GM12878 (cell line): ENCODE data around the gene OR52N4. TPM values are rescaled to one million over a fixed set of nuclear protein-coding genes. Genes with fewer than 3 reads are reported as not detected.

ENCODE experiments used
- ATAC-seq: fragments of 200-7000 bp; cut with Tn5 transposase; 3 replicates; pipeline ENCODE4 v1.9.1; 2020; ENCODE audit warnings: mild to moderate bottlenecking, moderate library complexity
- BruUV-seq: library from RNA; stranded (reverse); fragments of 400-500 nt; replicated peaks from 2 replicates; lab custom pipeline; 2021; lab: Mats Ljungman, UMichigan
- CTCF ChIA-PET: fragments of 300-600 bp; sonication (Branson Sonifier 250); formaldehyde crosslinking; extraction: SDS; loops from one replicate; lab custom pipeline; 2021; ENCODE audit warnings: inconsistent platforms; lab: Yijun Ruan, JAX
- POLR2A ChIA-PET: fragments of 350-600 bp; formaldehyde crosslinking; extraction: SDS; loops from one replicate; lab custom pipeline; 2021; ENCODE audit warnings: inconsistent platforms; lab: Charles Lee
- RAD21 ChIA-PET: fragments of 300-600 bp; sonication (Branson Sonifier 250); formaldehyde crosslinking; loops from one replicate; lab custom pipeline; 2023; ENCODE audit warnings: antibody characterized with exemption; ENCODE audit not compliant: unreplicated experiment; lab: Charles Lee
- SMC1A ChIA-PET: fragments of 300-600 bp; sonication (Branson Sonifier 250); formaldehyde crosslinking; loops from one replicate; lab custom pipeline; 2023; ENCODE audit not compliant: unreplicated experiment, uncharacterized antibody; lab: Charles Lee
- DNase-seq: peaks from one replicate; pipeline ENCODE4 v3.0.0-alpha.2; 2011; ENCODE audit warnings: low read depth, low spot score
- FAIRE-seq: peaks from 3 replicates; lab custom pipeline; 2011; peaks lifted over from hg19 to GRCh38; lab: Jason Lieb, UNC
- H2AFZ ChIP-seq: 2 replicates; pipeline ENCODE4 v1.6.0; 2011; ENCODE audit warnings: low read depth, low read length, control low read depth; ENCODE audit not compliant: control insufficient read depth
- H3K27ac ChIP-seq: 2 replicates; pipeline ENCODE4 v1.5.1; 2011; ENCODE audit warnings: control low read depth; ENCODE audit not compliant: control insufficient read depth, insufficient read depth
- H3K27me3 ChIP-seq, 2 experiments: replicated peaks in 1 of 2; 2 replicates each; pipeline versions ENCODE4 v1.6.0 to v1.6.1; 2011; ENCODE audit warnings: low read length in 1 of 2; ENCODE audit not compliant: control insufficient read depth in 2 of 2, insufficient read depth in 2 of 2
- H3K36me3 ChIP-seq, 2 experiments: 2 replicates each; pipeline ENCODE4 v1.5.1; 2011; ENCODE audit warnings: low read length in 1 of 2; ENCODE audit not compliant: control insufficient read depth in 2 of 2, insufficient read depth in 2 of 2
- H3K4me1 ChIP-seq: 2 replicates; pipeline ENCODE4 v1.6.1; 2011; ENCODE audit warnings: mild to moderate bottlenecking, low read length, moderate library complexity, mixed read lengths; ENCODE audit not compliant: control insufficient read depth, insufficient read depth
- H3K4me2 ChIP-seq: 2 replicates; pipeline ENCODE4 v1.6.0; 2011; ENCODE audit warnings: control low read depth; ENCODE audit not compliant: control insufficient read depth, insufficient read depth
- H3K4me3 ChIP-seq: fragments of 200-600 bp; sonication (generic); 2 replicates; pipeline ENCODE4 v1.5.1; 2016
- H3K79me2 ChIP-seq: 2 replicates; pipeline ENCODE4 v1.6.0; 2011; ENCODE audit warnings: low read length; ENCODE audit not compliant: control insufficient read depth, insufficient read depth
- H3K9ac ChIP-seq: 2 replicates; pipeline ENCODE4 v1.8.0; 2011; ENCODE audit warnings: low read length, control low read depth, mixed read lengths; ENCODE audit not compliant: control insufficient read depth, insufficient read depth
- H3K9me3 ChIP-seq: replicated peaks from 3 replicates; pipeline ENCODE4 v1.5.1; 2011; ENCODE audit warnings: mild to moderate bottlenecking, low read length; ENCODE audit not compliant: control insufficient read depth, insufficient read depth
- H4K20me1 ChIP-seq: 2 replicates; pipeline ENCODE4 v1.6.0; 2011; ENCODE audit not compliant: control insufficient read depth, insufficient read depth
- CEBPB ChIP-seq, 2 experiments: fragments of 150-350 bp in 1 of 2; IDR thresholded peaks; 2 replicates each; pipeline ENCODE4 v1.6.1; 2012 to 2014; ENCODE audit warnings: low read depth in 2 of 2, low read length in 2 of 2, borderline replicate concordance in 1 of 2, inconsistent platforms in 1 of 2
- CHD4 ChIP-seq: fragments of 200-600 bp; sonication (generic); IDR thresholded peaks from 2 replicates; pipeline ENCODE4 v1.6.1; 2016; ENCODE audit warnings: mild to moderate bottlenecking
- DPF2 ChIP-seq: fragments of 450-650 bp; IDR thresholded peaks from 2 replicates; pipeline ENCODE4 v1.6.1; 2017; ENCODE audit warnings: mild to moderate bottlenecking
- FOS ChIP-seq: IDR thresholded peaks from 3 replicates; pipeline ENCODE4 v1.6.1; 2011; ENCODE audit warnings: borderline replicate concordance; ENCODE audit not compliant: insufficient read length; ENCODE audit errors: extremely low read depth
- HDGF ChIP-seq: fragments of 450-650 bp; IDR thresholded peaks from 2 replicates; pipeline ENCODE4 v1.6.1; 2016; ENCODE audit warnings: antibody characterized with exemption
- IKZF2 ChIP-seq, 2 experiments: fragments of 450-650 bp; IDR thresholded peaks; 2 replicates each; pipeline ENCODE4 v1.6.1; 2017; ENCODE audit warnings: mild to moderate bottlenecking in 2 of 2, moderate library complexity in 2 of 2
- JUNB ChIP-seq: IDR thresholded peaks from 2 replicates; pipeline ENCODE4 v1.6.1; 2016; ENCODE audit warnings: antibody characterized with exemption, mild to moderate bottlenecking
- KAT2A ChIP-seq: conservative IDR thresholded peaks from 2 replicates; pipeline ENCODE4 v1.6.1; 2011; ENCODE audit warnings: low read depth, low read length; ENCODE audit not compliant: control insufficient read depth
- MEF2A ChIP-seq: IDR thresholded peaks from 2 replicates; pipeline ENCODE4 v1.6.1; 2011; ENCODE audit warnings: low read depth, mild to moderate bottlenecking, low read length, moderate library complexity; ENCODE audit not compliant: insufficient read depth
- MYC ChIP-seq: IDR thresholded peaks from 2 replicates; pipeline ENCODE4 v1.6.1; 2011; ENCODE audit warnings: mild to moderate bottlenecking, low read length, moderate library complexity, inconsistent platforms; ENCODE audit not compliant: insufficient read depth, insufficient replicate concordance, insufficient read length, severe bottlenecking
- PML ChIP-seq: IDR thresholded peaks from 2 replicates; pipeline ENCODE4 v1.6.1; 2012; ENCODE audit warnings: low read length, inconsistent platforms
- SP1 ChIP-seq: IDR thresholded peaks from one replicate; pipeline ENCODE4 v1.6.1; 2011; ENCODE audit warnings: low read depth, low read length
- SREBF1 ChIP-seq: IDR thresholded peaks from 2 replicates; pipeline ENCODE4 v1.6.1; 2012; ENCODE audit warnings: mild to moderate bottlenecking, low read length
- SUPT20H ChIP-seq: IDR thresholded peaks from 2 replicates; pipeline ENCODE4 v1.6.1; 2011; ENCODE audit warnings: low read depth, mild to moderate bottlenecking, low read length, moderate library complexity, borderline replicate concordance; ENCODE audit not compliant: control insufficient read depth
- TAF1 ChIP-seq: IDR thresholded peaks from 2 replicates; pipeline ENCODE4 v1.6.1; 2011; ENCODE audit warnings: mild to moderate bottlenecking, low read depth, low read length, borderline replicate concordance
- TCF12 ChIP-seq: IDR thresholded peaks from 2 replicates; pipeline ENCODE4 v1.6.1; 2011; ENCODE audit warnings: low read depth, mild to moderate bottlenecking, low read length
- WRNIP1 ChIP-seq: IDR thresholded peaks from 2 replicates; pipeline ENCODE4 v1.6.1; 2011; ENCODE audit warnings: low read depth, low read length, improper control_type of control experiment, borderline replicate concordance
- WGBS: methylation state at CpG from one replicate; pipeline ENCODE4 v1.1.6; 2016; ENCODE audit warnings: low lambda C conversion rate; ENCODE audit not compliant: insufficient replicate concordance, insufficient coverage; ENCODE audit errors: missing lambda C conversion rate; 5-methylcytosine and 5-hydroxymethylcytosine counted together
- in situ Hi-C: fragments of 300-500 bp; cut with MboI; formaldehyde crosslinking; loops from 9 replicates; pipeline ENCODE4 v1.14.3; 2018; ENCODE audit warnings: mixed read lengths
- intact Hi-C: fragments of 100-400 bp; cut with micrococcal nuclease; formaldehyde crosslinking; loops from one replicate; pipeline ENCODE4 v1.14.2; 2022; ENCODE audit not compliant: unreplicated experiment
- polyA plus RNA-seq, 11 experiments: library from polyadenylated mRNA; depleted of rRNA in 4 of 11; unstranded in 6 of 11; stranded (reverse) in 5 of 11; fragments of >200 nt; fragmentation: Nextera tagmentation in 4 of 11; fragmentation: Illumina TruSeq in 1 of 11; extraction: Ambion mirVana in 4 of 11; extraction: Trizol in 1 of 11; gene quantifications; 1 replicate in 1 of 11; 2 replicates in 10 of 11; pipeline versions ENCODE4 v1.2.1 to v1.2.3, GENCODE V29; 2011 to 2016; ENCODE audit warnings: inconsistent platforms in 2 of 11, missing spikeins in 2 of 11, low read depth in 1 of 11
- total RNA-seq, 4 experiments: library from RNA; depleted of rRNA in 3 of 4; stranded (reverse); fragments of >200 nt in 3 of 4; fragmentation: Illumina TruSeq in 1 of 4; extraction: Trizol in 1 of 4; gene quantifications; 2 replicates each; pipeline versions ENCODE4 v1.2.1 to v1.2.3, GENCODE V29; 2013 to 2021
- TF ChIP-seq, protein P1 (sequence below): fragments of 450-650 bp; IDR thresholded peaks from 2 replicates; pipeline ENCODE4 v1.6.1; 2017; ENCODE audit warnings: mild to moderate bottlenecking
- TF ChIP-seq, protein P2 (sequence below): IDR thresholded peaks from 2 replicates; pipeline ENCODE4 v1.6.1; 2011; ENCODE audit warnings: borderline replicate concordance, low read depth, mild to moderate bottlenecking, moderate library complexity, low read length; ENCODE audit not compliant: insufficient read depth, poor library complexity, severe bottlenecking

The OR52N4 gene
- total and polyA plus RNA-seq, 10 of the 15 experiments (the other 5 are each of a cell fraction or from before 2014, with no cell fraction given), result 0.16 to 8.6 (median 0.67) TPM; not detected in 1

DNA sequence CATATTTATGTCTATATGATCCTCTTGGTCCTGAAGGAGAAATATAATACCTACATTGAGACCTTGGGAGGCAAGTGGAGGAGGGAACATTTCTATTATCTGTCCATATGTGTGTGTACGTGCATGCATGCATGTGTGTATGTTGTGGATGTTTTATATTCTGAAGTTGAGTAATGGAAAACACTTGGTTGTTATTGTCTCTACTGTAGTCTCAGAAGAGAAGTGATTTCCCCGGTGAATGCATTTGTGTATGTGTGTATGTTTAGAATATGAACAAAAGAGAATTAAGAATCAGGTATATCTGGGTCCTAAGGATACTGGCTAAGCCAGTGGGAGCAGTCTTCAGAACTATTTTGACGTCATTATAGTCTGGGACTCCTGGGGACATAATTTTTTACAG lies 37.1 kb downstream of the OR52N4 start, which contains the start of gene OR52N1:
OR52N1 (minus strand) TSS at position 101 of the 400 bp plus-strand sequence. CDS start 2,449 bp downstream, outside the sequence.
- BruUV-seq, result no TSS peak
- ChIA-PET SMC1A (no interaction called here), POLR2A (no interaction called here), CTCF (no interaction called here), RAD21 (no interaction called here)
- Histone ChIP-seq H3K27me3 (no peaks in the 10 kb centered on the region), H3K4me3 (no peak within 1 kb of the TSS), H3K9ac (no peak within 1 kb of the TSS), H3K4me1 (no peaks in the 10 kb centered on the region), H4K20me1 (no peaks in the 10 kb centered on the region), H3K27ac (no peak within 1 kb of the TSS), H2AFZ (no peak within 1 kb of the TSS), H3K36me3 (no peaks in the 10 kb centered on the region), H3K79me2 (no peaks in the 10 kb centered on the region), H3K4me2 (no peak within 1 kb of the TSS), H3K9me3 (no peaks in the 10 kb centered on the region)
- TF ChIP-seq WRNIP1 (no peak), SREBF1 (no peak), TAF1 (no peak), FOS (no peak), MYC (no peak), KAT2A (no peak), PML (no peak), JUNB (no peak), TCF12 (no peak), CEBPB (IDR thresholded peaks at IDR 0.05; ENCODE audit: borderline replicate concordance in 1 of 2, low read depth in 2 of 2, low read length in 2 of 2) (no peak), IKZF2 (IDR thresholded peaks at IDR 0.05) (no peak), CHD4 (no peak), SP1 (no peak), HDGF (no peak), DPF2 (no peak), SUPT20H (no peak), MEF2A (no peak)
- TF ChIP-seq, protein P1, sequence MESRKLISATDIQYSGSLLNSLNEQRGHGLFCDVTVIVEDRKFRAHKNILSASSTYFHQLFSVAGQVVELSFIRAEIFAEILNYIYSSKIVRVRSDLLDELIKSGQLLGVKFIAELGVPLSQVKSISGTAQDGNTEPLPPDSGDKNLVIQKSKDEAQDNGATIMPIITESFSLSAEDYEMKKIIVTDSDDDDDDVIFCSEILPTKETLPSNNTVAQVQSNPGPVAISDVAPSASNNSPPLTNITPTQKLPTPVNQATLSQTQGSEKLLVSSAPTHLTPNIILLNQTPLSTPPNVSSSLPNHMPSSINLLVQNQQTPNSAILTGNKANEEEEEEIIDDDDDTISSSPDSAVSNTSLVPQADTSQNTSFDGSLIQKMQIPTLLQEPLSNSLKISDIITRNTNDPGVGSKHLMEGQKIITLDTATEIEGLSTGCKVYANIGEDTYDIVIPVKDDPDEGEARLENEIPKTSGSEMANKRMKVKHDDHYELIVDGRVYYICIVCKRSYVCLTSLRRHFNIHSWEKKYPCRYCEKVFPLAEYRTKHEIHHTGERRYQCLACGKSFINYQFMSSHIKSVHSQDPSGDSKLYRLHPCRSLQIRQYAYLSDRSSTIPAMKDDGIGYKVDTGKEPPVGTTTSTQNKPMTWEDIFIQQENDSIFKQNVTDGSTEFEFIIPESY, result no peak
- TF ChIP-seq, protein P2, sequence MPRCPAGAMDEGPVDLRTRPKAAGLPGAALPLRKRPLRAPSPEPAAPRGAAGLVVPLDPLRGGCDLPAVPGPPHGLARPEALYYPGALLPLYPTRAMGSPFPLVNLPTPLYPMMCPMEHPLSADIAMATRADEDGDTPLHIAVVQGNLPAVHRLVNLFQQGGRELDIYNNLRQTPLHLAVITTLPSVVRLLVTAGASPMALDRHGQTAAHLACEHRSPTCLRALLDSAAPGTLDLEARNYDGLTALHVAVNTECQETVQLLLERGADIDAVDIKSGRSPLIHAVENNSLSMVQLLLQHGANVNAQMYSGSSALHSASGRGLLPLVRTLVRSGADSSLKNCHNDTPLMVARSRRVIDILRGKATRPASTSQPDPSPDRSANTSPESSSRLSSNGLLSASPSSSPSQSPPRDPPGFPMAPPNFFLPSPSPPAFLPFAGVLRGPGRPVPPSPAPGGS, result no peak
- no peak for DNase-seq
- in situ Hi-C loops, result no loop called here
- ATAC-seq, result no peak
- intact Hi-C loops, result no loop called here
- FAIRE-seq, result no peak
- 11% methylated on average over 3 of the region's 3 CpGs for whole genome bisulfite sequencing
